Astrocyte of the cerebellum (primary cell): ENCODE results near the gene FAM89B.
A peak's percentile ranks its signal among the peaks of the same experiment; 100 is the strongest.
"Not testable (repeated sequence)": the region's sequence is repeated elsewhere in the genome, so short reads cannot be mapped to it uniquely, and the experiment has no call there.

Source experiments
- DNase-seq: peaks from one replicate; pipeline ENCODE4 v3.0.0-alpha.2; 2011; ENCODE audit warnings: low read depth
- H3K4me3 ChIP-seq: 2 replicates; pipeline ENCODE4 v1.5.1; 2011; ENCODE audit warnings: mild to moderate bottlenecking, low read depth, low read length, moderate library complexity
- in situ Hi-C: cut with HindIII; loops from 2 replicates; pipeline ENCODE4 v1.10.0; 2017; ENCODE audit warnings: low sequenced_read_pairs
- TF ChIP-seq, protein P1 (sequence below): IDR thresholded peaks from 2 replicates; pipeline ENCODE4 v1.5.1; 2012; ENCODE audit warnings: low read length, low read depth, moderate library complexity, mild to moderate bottlenecking; ENCODE audit errors: missing control alignments

The FAM89B gene

DNA sequence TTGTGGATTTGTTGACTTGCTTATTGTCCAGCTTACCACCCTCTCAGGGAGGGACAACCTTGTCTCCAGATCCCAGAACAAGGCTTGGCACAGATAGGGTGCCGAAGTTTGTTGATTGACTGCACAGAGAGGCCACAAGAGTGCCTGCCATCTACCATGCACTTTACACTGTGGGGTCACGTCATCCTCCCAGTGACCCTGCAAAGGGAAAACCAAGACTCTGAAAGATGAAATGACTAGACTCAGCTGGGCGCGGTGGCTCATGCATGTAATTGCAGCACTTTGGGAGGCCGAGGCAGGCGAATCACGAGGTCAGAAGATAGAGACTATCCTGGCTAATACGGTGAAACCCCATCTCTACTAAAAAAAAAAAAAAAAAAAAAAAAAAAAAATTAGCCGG lies 9.6 kb upstream of the FAM89B start:
- in situ Hi-C loops: no loop called here
- TF ChIP-seq, protein P1, sequence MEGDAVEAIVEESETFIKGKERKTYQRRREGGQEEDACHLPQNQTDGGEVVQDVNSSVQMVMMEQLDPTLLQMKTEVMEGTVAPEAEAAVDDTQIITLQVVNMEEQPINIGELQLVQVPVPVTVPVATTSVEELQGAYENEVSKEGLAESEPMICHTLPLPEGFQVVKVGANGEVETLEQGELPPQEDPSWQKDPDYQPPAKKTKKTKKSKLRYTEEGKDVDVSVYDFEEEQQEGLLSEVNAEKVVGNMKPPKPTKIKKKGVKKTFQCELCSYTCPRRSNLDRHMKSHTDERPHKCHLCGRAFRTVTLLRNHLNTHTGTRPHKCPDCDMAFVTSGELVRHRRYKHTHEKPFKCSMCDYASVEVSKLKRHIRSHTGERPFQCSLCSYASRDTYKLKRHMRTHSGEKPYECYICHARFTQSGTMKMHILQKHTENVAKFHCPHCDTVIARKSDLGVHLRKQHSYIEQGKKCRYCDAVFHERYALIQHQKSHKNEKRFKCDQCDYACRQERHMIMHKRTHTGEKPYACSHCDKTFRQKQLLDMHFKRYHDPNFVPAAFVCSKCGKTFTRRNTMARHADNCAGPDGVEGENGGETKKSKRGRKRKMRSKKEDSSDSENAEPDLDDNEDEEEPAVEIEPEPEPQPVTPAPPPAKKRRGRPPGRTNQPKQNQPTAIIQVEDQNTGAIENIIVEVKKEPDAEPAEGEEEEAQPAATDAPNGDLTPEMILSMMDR: no peak
- no peak overlapping the region for H3K4me3 ChIP-seq
- DNase-seq: no peak

DNA sequence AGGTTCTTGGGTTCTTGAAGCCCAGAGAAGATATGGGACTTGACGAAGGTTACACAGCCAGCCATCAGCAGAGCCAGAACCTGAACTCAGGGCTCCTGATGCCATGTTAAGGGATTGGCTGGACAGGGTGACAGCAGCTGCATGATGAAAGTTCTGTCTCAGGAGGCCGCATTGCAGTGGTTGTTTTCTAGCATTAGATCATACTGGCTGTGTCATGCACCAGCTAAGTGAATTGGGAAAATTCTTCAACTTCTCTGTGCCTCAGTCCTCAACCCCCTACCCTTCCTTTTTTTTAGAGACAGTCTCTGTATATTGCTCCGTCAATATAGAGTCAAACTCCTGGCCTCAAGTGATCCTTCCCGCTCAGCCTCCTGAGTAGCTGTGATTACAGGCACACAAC lies 8.7 kb upstream of the FAM89B start:
- no peak overlapping the region for H3K4me3 ChIP-seq
- TF ChIP-seq, protein P1: no peak
- no peak for DNase-seq
- in situ Hi-C loops: no loop called here

DNA sequence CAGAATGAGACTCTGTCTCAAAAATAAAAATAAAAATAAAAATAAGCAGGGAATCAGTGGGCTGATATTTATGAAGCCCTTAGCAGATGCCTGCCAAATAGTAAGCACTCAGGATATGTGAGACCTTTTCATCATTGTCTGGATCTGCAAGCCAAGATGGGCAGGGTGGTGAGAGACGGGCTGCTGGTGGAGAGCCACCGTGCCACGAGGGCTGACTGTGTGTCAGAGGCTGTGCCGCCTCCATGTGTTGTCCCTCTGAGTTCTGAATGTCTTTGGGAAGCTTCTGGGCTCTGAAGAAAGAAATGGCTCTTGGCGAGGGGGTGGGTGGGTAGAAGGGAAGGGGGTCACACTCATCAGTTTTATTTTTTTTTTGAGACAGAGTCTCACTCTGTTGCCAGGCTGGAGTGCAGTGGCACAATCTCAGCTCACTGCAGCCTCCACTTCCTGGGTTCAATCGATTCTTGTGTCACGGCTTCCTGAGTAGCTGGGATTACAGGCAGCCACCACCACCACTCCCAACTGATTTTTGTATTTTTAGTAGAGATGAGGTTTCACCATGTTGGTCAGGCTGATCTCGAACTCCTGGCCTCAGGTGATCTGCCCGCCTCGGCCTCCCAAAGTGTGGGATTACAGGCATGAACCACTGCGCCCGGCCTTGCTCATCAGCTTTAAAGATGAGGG lies 7.3 kb upstream of the FAM89B start:
- H3K4me3 ChIP-seq, in situ Hi-C loops, DNase-seq: not testable (repeated sequence)

DNA sequence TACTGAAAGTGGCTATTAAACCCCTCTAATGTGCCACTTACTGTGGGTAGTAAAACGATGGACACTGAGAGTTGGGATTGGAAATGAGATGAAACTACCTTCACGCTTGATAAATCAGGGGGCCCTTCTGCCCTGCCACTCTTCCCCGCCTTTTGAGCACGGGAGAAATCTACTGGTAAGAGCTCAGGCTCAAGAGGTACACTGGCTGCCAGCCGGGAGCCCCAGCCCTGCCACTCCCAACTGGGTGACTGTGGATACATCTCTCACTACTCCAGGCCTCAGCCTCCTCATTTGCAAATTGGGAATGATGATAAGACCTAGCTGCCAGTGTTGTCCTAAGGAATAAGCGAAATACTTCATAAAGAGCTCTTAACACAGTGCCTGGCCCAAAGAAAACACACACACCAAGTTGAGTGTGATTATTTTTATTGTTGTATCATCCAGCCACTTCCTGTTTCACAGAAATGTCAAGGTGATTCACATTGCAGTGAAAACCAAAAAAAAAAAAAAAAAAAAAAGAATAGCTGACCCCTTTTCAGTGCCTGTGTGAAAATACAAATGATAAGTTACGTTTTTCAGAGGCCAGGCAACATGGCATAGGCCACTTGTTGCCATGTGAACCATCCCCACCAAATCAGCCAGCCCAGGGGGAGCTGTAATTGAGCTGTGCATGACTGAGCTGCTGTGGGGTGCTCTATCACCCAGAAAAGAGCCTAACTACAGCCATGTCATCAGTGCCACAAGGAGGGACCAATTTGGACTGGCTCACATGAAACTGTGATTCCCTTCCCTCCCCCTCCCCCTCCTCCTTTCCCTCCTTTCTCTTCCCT lies 6.5 kb upstream of the FAM89B start:
- no peak overlapping the region for H3K4me3 ChIP-seq
- DNase-seq: no peak
- TF ChIP-seq, protein P1: no peak

DNA sequence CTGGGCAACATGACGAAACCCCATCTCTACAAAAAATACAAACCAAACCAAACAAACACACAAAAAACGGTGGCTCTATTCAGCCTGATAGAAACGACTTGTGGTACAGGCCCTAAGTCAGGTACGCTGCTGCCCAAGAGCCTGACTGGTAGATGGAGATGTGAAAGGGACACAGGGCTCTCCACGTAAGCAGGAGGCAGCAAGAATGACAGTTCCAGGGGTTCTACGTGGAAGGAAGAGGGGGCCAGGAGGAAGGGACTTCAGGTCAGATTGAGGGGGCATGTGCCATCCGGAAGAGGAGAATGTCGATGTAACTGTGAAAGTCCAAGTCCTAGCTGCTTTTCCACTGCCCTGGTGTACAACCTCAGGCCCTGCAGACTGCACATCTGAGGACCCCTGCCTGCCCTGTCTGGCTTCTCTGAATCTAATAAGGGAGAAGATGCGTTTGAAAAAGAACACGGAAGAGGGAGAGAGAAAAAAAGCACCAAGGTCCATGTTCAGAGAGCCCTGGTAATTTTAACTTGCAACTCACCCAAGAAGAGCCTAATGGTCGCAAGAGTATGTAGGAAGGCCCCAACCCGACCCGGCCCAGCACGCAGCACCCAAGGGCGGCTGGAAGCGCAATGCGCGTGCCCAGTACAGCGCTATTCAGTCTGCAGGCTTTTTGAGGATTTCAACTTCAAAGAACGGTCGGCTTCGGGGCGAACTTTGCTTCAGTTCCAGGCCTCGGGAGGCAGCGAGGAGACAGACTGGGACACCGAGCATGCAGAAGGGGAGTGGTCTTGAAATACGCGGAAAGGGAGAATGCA lies 3.0 kb upstream of the FAM89B start:
- H3K4me3 ChIP-seq: peak overlapping the region; percentile 91
- in situ Hi-C loops: no loop called here
- DNase-seq: no peak
- TF ChIP-seq, protein P1: no peak

More for the DNA sequence above, 6.5 kb upstream of the FAM89B start:
- in situ Hi-C loops: no loop called here

DNA sequence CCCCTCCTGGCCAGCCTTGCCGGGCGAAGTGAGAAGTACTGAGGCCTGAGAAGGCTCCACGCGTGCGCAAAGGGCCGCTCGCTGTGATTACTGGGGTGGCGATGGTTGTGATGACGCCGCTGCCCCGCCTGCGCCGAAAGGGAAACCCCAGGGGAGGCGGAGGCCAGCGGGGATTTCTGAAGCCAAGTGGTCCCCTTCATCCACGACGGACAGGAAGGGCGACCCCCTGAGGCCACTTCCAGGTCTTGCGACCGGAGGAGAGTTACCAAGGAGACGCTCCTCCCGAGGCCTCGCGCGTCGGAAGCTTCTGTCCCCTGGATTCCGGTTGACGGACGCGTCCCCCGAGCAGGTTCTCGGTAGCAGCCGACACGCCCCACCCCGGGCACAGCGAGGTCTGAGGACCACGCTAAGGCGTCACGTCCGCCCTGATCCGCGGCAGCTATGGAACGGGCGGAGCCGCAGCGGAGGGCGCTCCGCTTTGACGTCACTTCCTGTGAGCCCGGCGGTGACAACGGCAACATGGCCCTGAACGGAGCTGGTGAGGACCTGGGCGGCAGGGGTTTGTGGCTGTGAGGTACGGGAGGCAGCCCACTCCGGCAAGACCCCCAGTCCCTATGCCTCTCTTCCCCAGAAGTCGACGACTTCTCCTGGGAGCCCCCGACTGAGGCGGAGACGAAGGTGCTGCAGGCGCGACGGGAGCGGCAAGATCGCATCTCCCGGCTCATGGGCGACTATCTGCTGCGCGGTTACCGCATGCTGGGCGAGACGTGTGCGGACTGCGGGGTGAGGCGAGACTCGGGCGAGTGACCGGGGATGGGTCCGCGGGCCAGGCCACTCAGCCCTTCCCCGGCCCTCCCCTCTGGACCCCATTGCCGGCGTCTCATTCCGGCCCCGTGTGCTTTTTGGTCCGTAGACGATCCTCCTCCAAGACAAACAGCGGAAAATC lies 2.1 kb upstream of the FAM89B start, which contains the start of gene ZNRD2:
TSS of gene ZNRD2 (plus strand) at position 505 of the 946 bp plus-strand sequence. CDS start at position 520, 15 bp downstream.
- in situ Hi-C loops: no loop called here
- H3K4me3 ChIP-seq: peak within 1 kb of the TSS; percentile 91

More for the DNA sequence above, 2.1 kb upstream of the FAM89B start, which contains the start of gene ZNRD2:
- peak; percentile 91 for DNase-seq
- TF ChIP-seq, protein P1: peak; percentile 24
